Fibroblast of mammary gland (primary cell): ENCODE results near the gene HINFP.
"Not testable (repeated sequence)": the region's sequence is repeated elsewhere in the genome, so short reads cannot be mapped to it uniquely, and the experiment has no call there.

Experiments
- DNase-seq: peaks from one replicate; pipeline ENCODE4 v3.0.0-alpha.2; 2010; ENCODE audit warnings: low read depth
- H3K4me3 ChIP-seq: 2 replicates; pipeline ENCODE4 v1.5.1; 2011; ENCODE audit warnings: low read depth, mild to moderate bottlenecking, low read length, moderate library complexity; ENCODE audit not compliant: control insufficient read depth
- CTCF ChIP-seq: conservative IDR thresholded peaks from 2 replicates; pipeline ENCODE4 v1.5.1; 2011; ENCODE audit warnings: low read depth, low read length, inconsistent platforms; ENCODE audit not compliant: control insufficient read depth, insufficient read depth

Gene HINFP

GRCh38 chr11:119099711-119100110 is 21.7 kb upstream of the HINFP start:
- no peak for TF ChIP-seq CTCF
- H3K4me3 ChIP-seq: no peak overlapping the region
- DNase-seq: no peak

DNA sequence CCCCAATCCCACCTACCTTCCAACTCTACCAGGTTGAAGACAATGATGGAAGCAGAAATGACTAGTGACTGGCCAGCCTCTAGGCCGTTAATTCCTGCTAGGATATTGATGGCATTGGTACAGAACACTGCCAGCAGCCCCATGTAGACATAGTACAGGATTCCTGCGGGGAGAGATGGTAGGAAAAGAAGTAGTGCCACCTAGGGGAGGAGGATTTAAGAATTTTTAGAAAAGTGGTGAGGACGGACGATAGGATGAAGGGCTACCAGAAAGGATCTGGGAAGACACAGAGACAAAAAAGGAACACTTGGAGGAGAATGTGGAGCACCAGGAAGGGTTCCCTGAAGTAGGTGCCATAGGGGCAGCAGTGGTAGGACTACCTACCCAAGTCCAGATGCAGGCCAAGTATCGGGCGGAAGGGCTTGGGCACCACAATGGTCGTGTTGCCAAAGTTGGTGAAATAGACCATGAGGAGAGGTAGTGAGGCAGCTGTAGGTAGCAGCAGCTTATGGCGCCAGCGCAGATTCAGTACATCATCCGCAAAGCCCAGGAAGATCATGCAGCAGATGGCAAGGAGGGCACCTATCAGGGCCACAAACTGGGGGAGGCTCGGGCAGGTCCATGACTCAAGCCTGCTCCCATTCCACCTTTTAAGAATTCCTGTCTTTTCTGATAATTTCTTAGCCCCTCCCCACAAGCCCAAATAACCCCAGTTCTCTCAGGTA is 21.0 kb upstream of the HINFP start:
- TF ChIP-seq CTCF: peak; percentile 51
- DNase-seq: peak; percentile 65
- H3K4me3 ChIP-seq: peak overlapping the region; percentile 89

DNA sequence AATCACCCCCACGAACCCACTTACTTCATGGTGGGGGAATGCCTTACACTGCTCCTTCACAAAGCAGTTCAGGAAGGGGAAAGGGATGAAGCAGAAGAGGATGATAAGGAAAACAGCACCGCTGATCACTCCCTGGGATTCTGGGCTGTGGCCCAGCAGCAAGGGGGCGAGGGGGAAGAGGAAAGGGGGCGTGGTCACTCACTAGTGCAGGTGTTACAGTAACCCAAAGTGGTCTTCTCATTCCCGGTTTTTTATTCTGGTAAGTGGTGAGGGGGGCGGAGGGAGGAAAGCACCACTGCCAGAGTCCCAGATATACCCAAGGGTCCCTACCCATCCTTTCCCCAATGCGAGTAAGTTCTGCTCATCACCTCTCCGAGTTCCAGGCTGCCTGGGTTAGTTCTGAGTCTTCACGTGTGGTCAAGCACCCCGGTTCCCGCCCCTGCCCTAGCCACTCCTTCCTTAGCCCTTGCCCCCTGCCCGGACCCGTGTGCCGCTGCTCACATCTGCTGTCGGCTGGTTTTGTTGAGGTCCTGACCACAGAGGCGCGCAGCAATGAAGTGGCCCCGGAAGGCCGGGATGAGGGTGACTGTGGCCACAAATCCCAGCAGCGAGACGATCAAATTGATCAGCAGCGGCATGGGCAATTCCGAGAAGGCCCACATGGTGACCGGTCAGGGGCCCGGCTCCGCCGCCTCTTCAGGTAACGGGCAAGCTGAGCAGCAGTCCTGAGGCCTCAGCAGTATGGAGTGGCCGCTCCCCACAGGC is 20.2 kb upstream of the HINFP start:
- peak; percentile 21 for DNase-seq
- peak overlapping the region; percentile 89 for H3K4me3 ChIP-seq
- TF ChIP-seq CTCF: no peak

GRCh38 chr11:119101759-119102423 is 19.5 kb upstream of the HINFP start, which contains the start of gene DPAGT1:
DPAGT1 (minus strand) TSS chr11:119101853; CDS start chr11:119101655, 198 bp downstream.
- TF ChIP-seq CTCF: no peak
- peak; percentile 97 for DNase-seq
- peak within 1 kb of the TSS; percentile 89 for H3K4me3 ChIP-seq

GRCh38 chr11:119103161-119103664 is 18.2 kb upstream of the HINFP start:
- not testable (repeated sequence) for DNase-seq
- H3K4me3 ChIP-seq: peak overlapping the region; percentile 89

DNA sequence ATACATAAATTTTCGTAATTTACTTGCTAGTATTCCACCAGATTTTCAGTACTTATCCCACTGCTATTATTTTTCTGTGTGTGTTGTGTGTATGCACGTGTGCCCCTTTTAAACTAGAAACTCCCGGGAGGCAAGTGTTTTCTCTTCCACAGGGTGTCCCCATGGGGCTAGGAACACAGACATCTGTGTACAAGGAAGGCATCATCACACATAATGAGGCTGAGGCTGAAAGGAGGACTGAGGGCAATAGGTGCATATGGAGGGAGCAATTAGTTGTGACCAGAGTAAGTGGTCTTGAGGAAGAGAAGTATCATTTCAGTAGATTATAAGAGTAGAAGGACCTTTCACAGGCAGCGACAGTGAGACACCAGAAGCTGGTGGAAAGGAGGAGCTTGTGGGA is 17.6 kb upstream of the HINFP start:
- H3K4me3 ChIP-seq: no peak overlapping the region
- TF ChIP-seq CTCF: no peak
- no peak for DNase-seq
